Posterior vena cava (tissue), 2 donors: ENCODE measurements around the gene UGT2A1. TPM values are rescaled to one million over a fixed set of nuclear protein-coding genes. Genes with fewer than 3 reads are reported as not detected.

Source experiments
- DNase-seq: peaks from one replicate; pipeline ENCODE4 v3.0.0-alpha.2; 2020; ENCODE audit warnings: low spot score
- intact Hi-C, 2 donors: fragments of 100-400 bp; cut with DNase I; formaldehyde crosslinking; loops; one replicate each; pipeline versions ENCODE4 v1.14.1 to v1.14.2; 2022 to 2023
- total RNA-seq, 2 donors: library from RNA; stranded (reverse); fragmentation: NEBNext Ultra II Directional; extraction: Animal tissue kit (Norgen Biotek cat#: 25700); gene quantifications; one replicate each; pipeline ENCODE4 v1.2.1, GENCODE V29; 2021
- donor health status: DM: yes; HTN: yes; CAD: no.
- donor health status: DM: yes; HTN: yes; CAD: no.

UGT2A1 gene
- total RNA-seq, 2 donors from 2014 or later = not detected

DNA sequence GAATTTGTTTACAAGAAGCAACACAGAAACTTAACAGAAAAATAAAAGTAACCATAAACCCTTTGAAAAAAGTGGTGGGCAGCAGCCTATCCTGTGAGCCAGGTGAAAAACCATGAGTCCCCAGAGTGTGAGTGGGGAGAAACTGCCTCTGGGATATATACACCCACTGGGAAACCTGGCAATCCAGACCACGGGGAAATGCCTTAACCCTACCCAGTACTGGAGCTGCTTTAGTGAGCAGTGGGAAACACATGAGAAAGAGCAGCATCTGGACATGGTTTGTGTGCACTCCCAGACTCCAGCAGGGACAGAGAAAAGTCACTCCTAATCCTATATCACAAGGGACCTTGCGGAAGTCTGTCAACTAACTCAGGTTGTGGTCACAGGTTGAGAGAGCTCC, 53.0 kb downstream of the UGT2A1 start:
- DNase-seq = no peak
- intact Hi-C loops = no loop called here

- intact Hi-C loops = no loop called here
Observed at GRCh38 chr4:69594382-69594781, 58.7 kb downstream of the UGT2A1 start.

GRCh38 chr4:69591364-69591763, 61.7 kb downstream of the UGT2A1 start:
- intact Hi-C loops = no loop called here
- no peak for DNase-seq

More at GRCh38 chr4:69594382-69594781, 58.7 kb downstream of the UGT2A1 start:
- no peak for DNase-seq

- intact Hi-C loops = no loop called here
- DNase-seq = no peak
Observed at GRCh38 chr4:69589884-69590283, 63.2 kb downstream of the UGT2A1 start.

- DNase-seq = no peak
- intact Hi-C loops = no loop called here
Observed at GRCh38 chr4:69584135-69584534, 68.9 kb downstream of the UGT2A1 start.

DNA sequence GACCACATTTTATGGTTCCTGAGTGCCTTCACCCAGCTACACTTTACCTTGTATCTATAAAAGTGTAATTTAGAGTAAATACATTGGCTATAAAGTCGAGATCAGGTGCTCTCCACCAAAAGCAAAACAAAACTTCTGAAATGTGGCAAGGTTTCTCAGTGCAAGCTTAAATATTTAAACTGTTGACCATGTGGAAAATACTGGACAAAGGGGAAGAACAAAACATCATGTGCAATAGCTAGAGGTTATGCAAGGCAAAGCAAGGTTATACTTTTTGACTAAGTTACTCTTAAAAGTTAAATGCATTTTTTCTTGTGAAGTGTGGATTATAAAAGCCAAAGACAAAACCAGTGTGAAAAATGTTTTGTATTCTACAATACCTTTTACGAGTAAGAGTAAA, 69.5 kb downstream of the UGT2A1 start:
- DNase-seq = no peak
- intact Hi-C loops = no loop called here

DNA sequence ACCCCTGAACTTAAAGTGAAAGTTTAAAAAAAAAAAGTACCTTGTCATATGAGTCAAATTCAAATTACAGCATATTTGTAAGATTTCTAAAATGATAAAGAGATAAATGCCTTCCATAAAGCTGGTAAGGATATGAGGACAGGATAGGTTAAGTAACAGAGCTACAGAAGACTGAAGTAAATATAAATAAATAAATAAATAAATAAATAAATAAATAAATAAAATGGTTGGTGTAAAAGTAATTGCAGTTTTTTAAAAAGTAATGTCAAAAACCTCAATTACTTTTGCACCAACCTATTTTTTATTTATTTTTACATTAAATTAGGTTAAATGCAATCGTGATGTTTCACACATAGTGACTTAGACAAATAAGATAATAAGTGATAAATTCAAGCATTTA, 75.8 kb downstream of the UGT2A1 start:
- intact Hi-C loops = no loop called here

GRCh38 chr4:69576251-69576877, 76.7 kb downstream of the UGT2A1 start:
- DNase-seq = no peak
- intact Hi-C loops = no loop called here

More for the DNA sequence above, 75.8 kb downstream of the UGT2A1 start:
- no peak for DNase-seq

GRCh38 chr4:69568787-69569186, 84.3 kb downstream of the UGT2A1 start:
- DNase-seq = no peak
- intact Hi-C loops = no loop called here

GRCh38 chr4:69563424-69563823, 89.6 kb downstream of the UGT2A1 start:
- intact Hi-C loops = no loop called here
- no peak for DNase-seq

DNA sequence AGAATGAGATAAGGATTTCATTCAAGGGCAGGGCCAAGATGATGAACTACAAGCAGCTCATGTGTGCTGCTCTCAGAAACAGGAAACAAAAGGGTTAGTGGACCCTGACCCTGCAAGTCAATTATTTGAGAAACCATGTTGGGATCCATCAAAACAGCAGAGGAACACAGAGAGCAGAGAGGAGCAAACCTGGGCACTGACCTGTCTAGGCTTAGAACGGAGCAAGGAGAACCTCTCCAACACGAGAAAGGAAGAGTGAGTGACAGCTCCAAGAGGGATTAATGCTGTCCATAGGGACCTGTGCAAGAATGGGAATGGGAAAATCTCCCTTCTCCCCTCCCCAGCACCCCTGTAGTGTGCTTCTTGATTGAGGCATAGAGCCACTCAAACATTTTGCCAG, 103.4 kb downstream of the UGT2A1 start:
- intact Hi-C loops = no loop called here
- no peak for DNase-seq

- intact Hi-C loops = no loop called here
- DNase-seq = no peak
Observed at GRCh38 chr4:69546134-69546765, 106.8 kb downstream of the UGT2A1 start.

Other genes with a start within 250 kb of the UGT2A1 start
- not detected for gene UGT2B4, start 157.3 kb downstream of the UGT2A1 start, total RNA-seq
- gene UGT2A2, start 13.6 kb downstream of the UGT2A1 start, total RNA-seq = not detected
- gene SULT1B1, start 107.4 kb upstream of the UGT2A1 start, total RNA-seq = 1 to 10 TPM; 2.2 to 7.5 TPM
- gene SULT1E1, start 206.9 kb upstream of the UGT2A1 start, total RNA-seq = not detected